Activated gamma-delta T cell (primary cell): Measurements from ENCODE around the gene TNFRSF14.
"Not testable (repeated sequence)": the region's sequence is repeated elsewhere in the genome, so short reads cannot be mapped to it uniquely, and the experiment has no call there.

Source experiments
- DNase-seq: peaks from one replicate; lab custom pipeline; 2025; lab: John Stamatoyannopoulos, UW

TNFRSF14 gene

GRCh38 chr1:2538376-2538775, 17.8 kb upstream of the TNFRSF14 start:
- DNase-seq, result no peak

- no peak for DNase-seq
Measured at GRCh38 chr1:2538872-2539271, 17.3 kb upstream of the TNFRSF14 start.

- DNase-seq, result no peak
Measured at GRCh38 chr1:2539312-2539907, 16.8 kb upstream of the TNFRSF14 start.

GRCh38 chr1:2540816-2541492, 15.2 kb upstream of the TNFRSF14 start:
- no peak for DNase-seq

- DNase-seq, result no peak
Measured at GRCh38 chr1:2541619-2542245, 14.4 kb upstream of the TNFRSF14 start.

- DNase-seq, result no peak
Measured at GRCh38 chr1:2542246-2542915, 13.8 kb upstream of the TNFRSF14 start.

- no peak for DNase-seq
Measured at GRCh38 chr1:2543543-2544092, 12.6 kb upstream of the TNFRSF14 start.

- no peak for DNase-seq
Measured at GRCh38 chr1:2544093-2544874, 11.9 kb upstream of the TNFRSF14 start.

- no peak for DNase-seq
Measured at GRCh38 chr1:2544875-2545640, 11.1 kb upstream of the TNFRSF14 start.

- DNase-seq, result peak; percentile 89
Measured at GRCh38 chr1:2545754-2546514, 10.2 kb upstream of the TNFRSF14 start.

- DNase-seq, result peak; percentile 76
Measured at GRCh38 chr1:2546515-2547209, 9.5 kb upstream of the TNFRSF14 start.

- DNase-seq, result no peak
Measured at GRCh38 chr1:2547210-2548067, 8.7 kb upstream of the TNFRSF14 start.

- DNase-seq, result peak; percentile 52
Measured at GRCh38 chr1:2548068-2548589, 8.0 kb upstream of the TNFRSF14 start.

GRCh38 chr1:2549367-2550029, 6.7 kb upstream of the TNFRSF14 start:
- not testable (repeated sequence) for DNase-seq

- DNase-seq, result not testable (repeated sequence)
Measured at GRCh38 chr1:2550309-2550861, 5.8 kb upstream of the TNFRSF14 start.

GRCh38 chr1:2551544-2551943, 4.6 kb upstream of the TNFRSF14 start:
- not testable (repeated sequence) for DNase-seq

- no peak for DNase-seq
Measured at GRCh38 chr1:2552189-2552588, 4.0 kb upstream of the TNFRSF14 start.
